22Rv1 (cell line): ENCODE results near the gene RHBDD1.

Experiments
- CTCF ChIP-seq: fragments of 450-650 bp; IDR thresholded peaks from 2 replicates; pipeline ENCODE4 v1.5.1; 2017; ENCODE audit warnings: mild to moderate bottlenecking
- ZFX ChIP-seq: fragments of 450-650 bp; IDR thresholded peaks from 2 replicates; pipeline ENCODE4 v1.6.1; 2017; ENCODE audit warnings: antibody characterized with exemption, borderline replicate concordance

- no peak for TF ChIP-seq CTCF
- TF ChIP-seq ZFX, result no peak
Observed at GRCh38 chr2:226934546-226935201, 98.8 kb downstream of the RHBDD1 start.
